GM19455 (cell line): ENCODE data around the gene DEF6.
A peak's percentile ranks its signal among the peaks of the same experiment; 100 is the strongest.
"Not testable (repeated sequence)": the region's sequence is repeated elsewhere in the genome, so short reads cannot be mapped to it uniquely, and the experiment has no call there.

Source experiments
- ATAC-seq: cut with Tn5 transposase; IDR thresholded peaks from one replicate; pipeline ENCODE4 v1.9.1; 2021; ENCODE audit not compliant: unreplicated experiment

DEF6 gene

DNA sequence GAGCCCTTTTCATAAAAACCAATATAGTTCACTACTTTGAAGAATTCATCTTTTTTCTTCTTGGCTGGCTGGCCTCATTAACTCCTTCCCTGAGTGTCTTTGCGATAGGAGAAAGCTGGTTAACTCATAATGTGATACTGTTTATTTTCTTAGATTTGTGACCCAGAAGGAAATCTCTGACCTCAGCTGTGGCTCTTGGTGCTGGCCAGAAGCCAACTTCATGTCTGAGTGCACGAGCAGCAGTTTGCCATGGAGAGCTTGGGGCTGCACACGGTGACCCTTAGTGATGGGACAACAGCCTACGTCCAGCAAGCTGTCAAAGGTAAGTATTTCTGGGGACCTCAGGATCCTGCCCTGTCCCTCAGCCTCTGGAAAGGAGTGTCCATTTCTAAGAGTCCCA, 16.7 kb upstream of the DEF6 start:
- ATAC-seq = no peak

DNA sequence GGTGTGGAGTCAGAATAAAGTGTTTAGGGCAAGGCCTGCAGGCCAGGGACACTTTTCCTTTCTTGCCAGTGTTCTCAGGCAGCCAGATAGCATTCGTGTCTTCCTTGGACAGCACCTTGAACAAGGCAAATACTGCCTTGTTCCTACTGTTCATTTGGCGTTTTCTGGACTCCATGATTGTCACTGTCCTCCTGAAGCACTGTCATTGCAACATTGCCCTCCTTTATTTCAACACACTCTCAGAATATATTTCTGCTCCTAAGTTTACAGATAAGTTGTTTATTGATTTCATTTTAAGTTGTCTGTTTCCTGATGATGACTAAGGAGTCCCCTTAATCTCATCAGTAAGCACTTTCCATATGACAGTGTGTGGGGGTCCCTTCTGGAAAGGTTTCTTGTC, 15.1 kb upstream of the DEF6 start:
- ATAC-seq = no peak

DNA sequence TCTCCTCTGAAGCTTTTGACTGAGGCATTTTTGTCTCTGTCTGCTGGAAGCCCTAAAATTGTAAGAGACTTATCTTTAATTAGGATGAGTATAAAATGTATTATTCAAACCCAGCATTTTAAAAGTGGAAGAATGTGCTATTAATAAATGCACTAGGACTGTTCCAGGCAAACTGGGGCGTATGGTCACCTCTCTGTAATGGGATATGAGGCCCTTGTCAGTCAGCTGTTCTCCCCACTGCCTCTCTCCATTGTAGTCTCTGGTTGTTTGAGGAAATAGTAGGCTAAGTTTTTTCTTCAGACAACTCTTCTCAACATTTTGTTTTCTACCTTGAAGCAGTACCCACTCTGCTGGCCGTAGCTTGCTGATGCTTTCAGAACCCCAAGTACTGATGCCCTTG, 14.3 kb upstream of the DEF6 start:
- ATAC-seq = no peak

DNA sequence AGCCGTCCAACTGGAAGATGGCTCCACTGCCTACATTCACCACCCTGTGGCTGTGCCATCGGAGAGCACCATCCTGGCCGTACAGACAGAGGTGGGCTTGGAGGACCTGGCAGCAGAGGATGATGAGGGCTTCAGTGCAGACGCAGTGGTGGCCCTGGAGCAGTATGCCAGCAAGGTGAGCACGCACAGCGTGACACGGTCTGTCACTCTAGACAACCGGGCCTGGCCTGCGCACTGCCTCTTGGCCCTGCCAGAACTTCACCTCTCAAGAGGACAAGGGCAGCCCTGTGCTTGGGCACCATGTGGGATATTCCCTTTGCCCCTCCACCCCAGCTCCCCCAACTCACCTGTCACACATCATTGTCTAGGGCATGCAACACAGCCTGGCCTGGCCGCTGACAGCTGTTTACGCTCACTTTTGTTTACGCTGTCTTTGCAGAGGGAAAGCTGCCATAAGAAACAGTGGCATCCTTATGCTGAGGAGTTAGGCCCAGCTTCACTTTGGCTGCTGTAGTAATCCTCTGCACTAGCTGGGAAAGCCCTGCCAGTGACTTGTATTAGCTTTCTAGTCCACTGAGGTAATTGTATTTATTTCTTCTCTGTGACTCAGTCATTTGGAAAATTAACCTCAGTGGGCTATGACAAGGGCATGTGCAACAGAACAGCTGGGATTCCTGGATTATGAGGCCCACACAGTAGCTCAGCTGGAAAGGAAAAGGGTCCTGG, 9.8 kb upstream of the DEF6 start:
- ATAC-seq = no peak

DNA sequence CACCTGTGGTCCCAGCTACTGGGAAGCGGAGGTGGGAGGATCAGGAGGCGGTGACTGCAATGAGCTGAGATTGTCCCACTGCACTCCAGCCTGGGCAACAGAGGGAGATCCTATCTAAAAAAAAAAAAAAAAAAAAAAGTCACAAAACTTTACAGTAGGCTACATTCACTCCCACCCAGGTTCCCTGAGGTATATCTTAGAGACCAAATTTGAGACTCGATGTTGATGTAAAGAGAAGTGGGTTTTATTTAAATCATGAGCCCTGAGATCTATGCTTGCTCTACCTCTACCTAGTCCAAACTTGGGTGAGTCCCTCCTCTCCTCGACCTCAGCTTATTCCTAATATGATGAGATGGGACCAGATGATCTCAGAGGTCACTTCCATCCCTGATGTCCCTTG, 8.8 kb upstream of the DEF6 start:
- ATAC-seq = no peak

DNA sequence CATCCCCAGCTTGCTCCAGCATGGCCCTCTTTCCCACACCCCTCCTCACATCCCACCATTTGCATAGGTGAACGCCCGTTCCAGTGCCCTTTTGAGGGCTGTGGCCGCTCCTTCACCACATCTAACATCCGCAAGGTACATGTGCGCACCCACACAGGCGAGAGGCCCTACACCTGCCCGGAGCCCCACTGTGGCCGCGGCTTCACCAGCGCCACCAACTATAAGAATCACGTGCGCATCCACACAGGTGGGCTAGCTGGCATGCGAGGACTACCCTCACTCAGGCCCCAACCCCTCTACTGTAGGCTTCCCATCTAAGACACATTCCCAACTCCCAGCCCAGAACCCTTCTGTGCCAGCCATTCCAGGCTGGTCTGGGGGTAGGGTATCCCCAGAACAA, 6.1 kb upstream of the DEF6 start:
- ATAC-seq = no peak

DNA sequence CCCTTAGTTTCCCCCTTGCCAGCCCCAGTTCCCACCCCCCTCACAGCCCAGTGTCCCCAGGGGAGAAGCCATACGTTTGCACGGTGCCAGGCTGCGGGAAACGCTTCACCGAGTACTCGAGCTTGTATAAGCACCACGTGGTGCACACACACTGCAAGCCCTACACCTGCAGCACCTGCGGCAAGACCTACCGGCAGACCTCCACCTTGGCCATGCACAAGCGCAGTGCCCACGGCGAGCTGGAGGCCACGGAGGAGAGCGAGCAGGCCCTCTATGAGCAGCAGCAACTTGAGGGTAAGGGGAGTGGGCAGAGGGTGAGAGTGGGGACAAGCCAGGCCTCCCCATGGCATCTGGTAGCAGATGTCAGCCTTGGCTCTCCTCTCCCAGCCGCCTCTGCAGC, 5.1 kb upstream of the DEF6 start:
- ATAC-seq = no peak

DNA sequence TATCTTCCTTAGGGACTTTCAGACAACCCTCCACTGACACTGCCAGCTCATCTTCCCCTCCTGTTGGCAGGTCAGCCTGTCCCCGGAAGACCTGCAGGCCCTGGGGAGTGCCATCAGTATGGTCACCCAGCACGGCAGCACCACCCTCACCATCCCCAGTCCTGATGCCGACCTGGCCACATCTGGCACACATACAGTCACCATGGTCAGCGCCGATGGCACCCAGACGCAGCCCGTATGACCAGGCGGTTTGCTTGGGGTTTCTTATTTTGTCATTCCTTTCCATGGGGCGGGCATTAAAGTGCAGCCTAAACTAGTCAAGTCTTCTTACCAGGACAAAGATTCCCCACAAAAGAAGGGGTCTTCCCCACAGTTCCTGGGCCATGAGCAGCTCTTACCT, 3.9 kb upstream of the DEF6 start:
- ATAC-seq = no peak

DNA sequence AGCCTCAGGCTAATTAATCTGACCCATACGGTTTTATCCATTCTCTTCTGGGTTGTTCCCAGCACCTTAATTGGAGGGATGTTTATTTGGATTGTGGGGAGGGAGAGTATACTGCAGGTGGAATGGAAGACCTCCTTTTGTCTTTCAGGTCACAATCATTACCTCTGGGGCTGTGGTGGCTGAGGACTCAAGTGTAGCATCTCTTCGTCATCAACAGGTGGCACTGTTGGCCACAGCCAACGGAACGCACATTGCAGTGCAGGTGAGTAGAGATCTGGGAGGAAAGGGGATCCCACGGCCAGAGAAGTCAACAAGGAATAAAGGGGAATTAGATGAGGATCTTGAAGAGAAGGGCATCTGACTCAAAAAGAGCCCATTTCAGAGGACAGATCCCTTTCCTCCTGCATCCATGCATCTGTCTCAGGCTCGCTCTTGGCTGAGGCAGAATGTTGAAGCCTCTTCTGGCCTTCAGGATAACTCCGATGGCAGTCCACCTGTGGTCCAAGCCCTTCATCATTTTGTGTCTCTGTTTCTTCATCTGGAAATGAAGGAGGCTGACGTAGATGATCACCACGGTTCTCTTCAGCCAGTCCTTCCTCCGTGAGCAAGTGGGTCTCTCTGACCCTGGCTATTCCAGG, 3.2 kb upstream of the DEF6 start:
- ATAC-seq = no peak

DNA sequence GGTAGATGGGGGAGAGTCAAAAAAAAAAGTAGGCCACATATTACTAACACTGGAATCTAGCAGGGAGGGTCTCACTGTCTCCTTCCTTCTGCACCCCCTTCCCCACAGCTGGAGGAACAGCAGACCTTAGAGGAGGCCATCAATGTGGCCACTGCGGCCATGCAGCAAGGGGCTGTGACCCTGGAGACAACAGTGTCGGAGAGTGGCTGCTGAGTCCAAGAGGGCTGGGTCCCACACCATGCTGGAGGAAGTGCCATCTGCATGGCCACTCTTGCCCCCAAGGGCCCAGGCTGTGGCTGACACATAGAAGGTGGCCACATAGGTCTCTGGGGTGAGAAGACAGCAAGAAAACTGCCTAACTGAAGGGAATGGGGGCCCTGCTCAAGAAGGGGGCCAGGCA, 2.6 kb upstream of the DEF6 start:
- ATAC-seq = no peak

DNA sequence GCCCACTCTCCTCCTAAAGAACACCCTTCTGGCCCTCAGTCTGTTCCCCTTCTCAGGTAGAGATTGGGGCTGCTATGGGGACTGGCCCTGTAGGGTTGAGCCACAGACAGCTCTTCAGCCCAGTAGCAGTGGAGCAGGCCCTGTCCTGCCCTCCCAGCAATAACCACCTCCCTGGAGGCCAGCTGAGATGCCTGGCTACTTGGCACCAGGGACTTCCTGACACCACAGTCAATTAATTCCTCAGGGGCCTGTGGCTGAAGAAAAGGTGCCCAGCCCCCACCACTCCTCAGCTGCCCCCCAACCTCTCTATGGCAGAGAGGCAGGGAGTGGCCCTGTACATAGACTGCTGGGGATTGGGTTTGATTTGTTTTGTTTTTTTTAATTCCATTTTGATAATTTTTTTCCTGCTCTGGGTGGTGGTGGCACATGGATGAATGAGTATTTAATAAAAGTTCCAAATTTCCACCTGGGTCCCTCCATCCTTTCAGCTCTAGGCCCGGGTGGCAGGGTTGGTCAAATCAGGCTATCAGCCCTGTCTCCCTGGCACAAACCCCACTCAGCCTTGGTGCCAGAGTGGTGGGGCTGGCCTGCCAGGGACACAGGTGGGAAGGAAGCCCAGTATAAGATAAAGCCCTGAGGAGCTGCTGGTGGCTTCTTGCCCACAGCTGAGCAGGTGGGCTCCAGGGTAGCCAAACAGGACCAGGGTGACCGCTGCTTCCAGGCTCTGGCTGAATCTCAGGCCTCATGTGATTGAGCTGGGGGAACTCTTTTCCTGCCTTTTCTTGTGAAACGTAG, 1.9 kb upstream of the DEF6 start:
- no peak for ATAC-seq

DNA sequence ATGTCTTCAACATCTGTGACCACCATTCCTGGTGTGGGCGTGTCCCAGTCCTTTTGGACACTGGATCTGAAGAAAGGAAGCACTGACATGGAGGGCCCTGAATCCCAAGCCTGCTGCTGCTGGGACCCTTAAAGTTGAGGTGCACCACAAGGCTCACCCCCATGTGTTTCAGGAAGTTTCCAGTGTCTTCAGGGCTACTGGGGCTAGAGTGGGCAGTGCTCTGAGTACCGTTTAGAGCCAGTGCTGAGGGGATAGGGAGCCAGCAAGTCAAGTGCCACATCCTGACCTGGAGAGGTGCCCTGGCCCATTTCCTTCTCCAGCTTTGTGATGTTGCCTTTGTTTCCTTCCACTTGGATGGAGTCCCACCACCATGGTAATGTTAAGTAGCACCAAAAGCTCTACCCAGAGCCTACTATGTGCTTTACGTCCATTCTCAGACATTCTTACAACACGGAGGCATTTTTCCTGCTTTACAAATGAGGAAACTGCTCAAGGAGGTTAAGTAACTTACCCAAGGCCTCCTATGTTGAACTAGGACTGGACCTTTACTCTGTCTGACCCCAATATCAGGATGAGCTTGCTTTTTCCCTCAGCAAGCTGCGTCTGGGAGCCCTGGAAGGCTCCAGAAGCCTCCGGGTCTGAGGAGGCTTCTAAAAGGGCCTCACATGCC, 552 bp upstream of the DEF6 start:
- no peak for ATAC-seq

DNA sequence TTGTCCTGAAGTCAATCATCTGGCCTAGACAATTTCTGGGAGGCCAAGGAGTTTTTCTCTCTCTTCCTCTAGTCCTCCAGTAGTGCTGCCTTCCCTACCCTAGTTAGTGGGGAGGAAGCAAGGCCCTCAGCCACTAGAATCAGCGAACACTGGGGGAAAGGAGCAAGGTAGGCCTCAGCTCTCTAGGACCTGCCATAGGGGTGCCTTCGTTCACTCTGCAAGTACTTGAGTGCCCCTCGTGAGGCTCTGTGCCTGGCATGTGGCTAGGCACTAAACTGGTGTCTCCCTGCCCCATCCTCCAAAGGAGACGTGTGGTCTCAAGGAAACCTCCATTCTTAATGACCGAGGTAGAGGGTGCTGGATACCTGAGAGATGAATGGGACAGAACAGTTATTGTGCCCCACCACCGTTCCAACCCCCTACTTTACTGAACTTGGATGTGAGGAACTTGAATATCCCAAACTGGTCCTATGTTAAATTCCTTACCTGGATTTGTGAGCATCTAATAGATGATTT, 1.1 kb downstream of the DEF6 start:
- ATAC-seq = no peak

DNA sequence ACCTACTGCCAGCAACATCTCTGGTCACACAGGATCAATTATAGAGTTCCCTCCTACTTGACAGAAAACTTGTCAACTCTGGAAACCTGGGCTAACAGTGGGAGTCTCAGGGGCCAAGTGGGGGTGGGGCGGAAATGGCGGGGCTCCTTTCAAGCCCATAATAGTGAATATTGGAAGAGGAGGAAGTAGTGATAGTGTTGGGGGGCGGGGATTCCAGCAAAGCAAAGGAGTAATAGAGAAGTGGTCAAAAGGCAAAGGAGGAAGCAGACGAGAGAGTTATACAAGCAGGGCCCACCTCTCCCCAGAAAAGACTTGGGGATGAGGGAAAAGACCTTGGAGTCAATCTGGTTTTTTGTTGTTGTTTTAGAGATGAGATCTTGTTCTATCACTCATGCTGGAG, 2.1 kb downstream of the DEF6 start:
- ATAC-seq = no peak

DNA sequence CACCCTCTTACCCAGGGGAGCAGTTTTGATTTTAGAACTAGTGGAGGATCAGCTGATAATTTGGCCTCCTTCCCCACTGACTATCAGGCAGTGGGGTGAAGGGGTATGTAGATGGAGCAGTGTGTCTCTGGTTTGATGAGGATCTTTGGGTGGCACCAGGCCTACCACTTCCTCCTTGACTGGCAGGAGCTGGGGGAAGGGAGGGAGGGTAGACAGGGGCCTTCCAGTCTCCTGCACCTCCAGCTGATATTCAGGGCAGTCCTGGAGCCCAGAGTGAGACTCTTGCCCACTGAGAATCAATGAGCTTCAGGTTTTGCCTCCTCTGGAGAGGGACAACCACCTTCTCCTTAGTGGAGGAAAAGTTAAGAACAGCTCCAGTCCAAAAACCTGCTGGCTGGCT, 3.2 kb downstream of the DEF6 start:
- ATAC-seq = no peak

DNA sequence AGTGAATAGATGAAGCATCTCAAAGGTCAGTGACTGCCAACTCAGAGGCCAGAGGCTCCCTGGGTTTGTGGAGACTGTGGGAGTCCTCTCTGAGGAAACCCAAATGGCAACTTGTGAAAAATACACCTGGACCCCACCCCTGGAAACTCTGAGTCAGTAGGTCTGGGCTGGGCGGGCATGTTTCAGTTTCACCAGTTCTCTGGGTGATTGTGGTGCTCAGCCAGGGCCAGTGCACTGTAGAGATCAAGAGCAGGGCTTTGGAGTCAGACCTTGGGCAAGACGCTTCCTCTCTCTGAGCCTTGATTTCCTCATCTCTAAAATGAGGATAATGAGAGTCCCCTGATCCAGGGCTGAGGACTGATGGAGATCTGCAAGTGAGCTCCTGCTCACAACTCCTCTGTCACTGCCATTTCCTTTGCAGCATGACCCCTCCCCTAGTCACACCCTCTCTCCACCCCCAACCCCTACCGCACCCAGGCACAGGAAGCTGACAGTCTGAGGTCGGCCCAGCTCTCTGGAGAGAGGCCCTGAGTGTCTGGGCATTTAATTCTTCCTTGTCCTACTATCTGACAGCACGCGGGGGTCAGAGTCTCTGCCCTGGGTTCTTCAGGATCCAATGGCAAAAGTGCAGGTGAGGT, 5.1 kb downstream of the DEF6 start:
- peak; percentile 65 for ATAC-seq

DNA sequence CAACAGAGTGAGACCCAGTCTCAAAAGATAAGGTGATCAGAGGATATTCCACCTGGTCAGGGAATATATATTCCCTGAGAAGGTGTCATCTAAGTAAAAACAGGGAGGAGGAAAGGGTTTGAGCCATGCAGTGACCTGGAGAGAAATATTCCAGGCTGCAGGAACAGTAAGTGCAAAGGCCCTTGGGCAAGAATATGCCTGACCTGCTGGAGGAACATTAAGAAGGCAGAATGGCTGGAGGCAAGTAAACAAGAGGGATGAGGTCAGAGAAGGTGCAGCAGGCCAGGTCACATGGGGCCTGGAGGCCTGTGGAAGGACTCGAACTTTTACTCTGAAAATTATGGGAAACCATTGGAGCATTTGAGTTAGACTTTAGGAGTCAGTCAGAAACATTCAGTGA, 6.7 kb downstream of the DEF6 start:
- no peak for ATAC-seq

DNA sequence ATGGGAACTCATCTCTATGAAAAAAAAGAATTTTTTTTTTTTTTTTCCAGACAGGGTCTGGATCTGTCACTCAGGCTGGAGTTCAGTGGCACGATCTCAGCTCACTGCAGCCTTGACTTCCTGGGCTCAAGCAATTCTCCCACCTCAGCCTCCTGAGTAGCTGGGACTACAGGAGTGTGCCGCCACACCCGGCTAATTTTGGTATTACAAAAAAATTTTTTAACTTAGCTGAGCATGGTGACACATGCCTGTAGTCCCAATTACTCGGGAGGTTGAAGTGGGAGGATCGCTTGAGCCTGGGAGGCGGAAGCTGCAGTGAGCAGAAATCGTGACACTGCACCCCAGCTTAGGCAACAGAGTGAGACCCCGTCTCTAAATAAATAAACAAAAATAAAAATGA, 7.5 kb downstream of the DEF6 start:
- ATAC-seq = no peak

DNA sequence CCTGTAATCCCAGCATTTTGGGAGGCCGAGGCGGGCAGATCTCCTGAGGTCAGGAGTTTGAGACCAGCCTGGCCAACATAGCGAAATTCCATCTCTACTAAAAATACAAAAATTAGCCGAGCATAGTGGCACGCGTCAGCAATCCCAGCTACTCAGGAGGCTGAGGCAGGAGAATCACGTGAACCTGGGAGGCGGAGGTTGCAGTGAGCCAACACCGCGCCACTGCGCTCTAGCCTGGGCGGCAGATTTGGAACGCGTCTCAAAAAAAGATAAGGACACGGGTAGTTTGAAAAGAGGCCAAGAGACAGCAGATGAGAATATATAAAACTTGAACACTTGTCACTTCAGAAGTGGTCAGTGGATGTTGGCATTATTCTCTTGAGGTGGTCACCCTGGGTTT, 9.5 kb downstream of the DEF6 start:
- ATAC-seq = not testable (repeated sequence)

DNA sequence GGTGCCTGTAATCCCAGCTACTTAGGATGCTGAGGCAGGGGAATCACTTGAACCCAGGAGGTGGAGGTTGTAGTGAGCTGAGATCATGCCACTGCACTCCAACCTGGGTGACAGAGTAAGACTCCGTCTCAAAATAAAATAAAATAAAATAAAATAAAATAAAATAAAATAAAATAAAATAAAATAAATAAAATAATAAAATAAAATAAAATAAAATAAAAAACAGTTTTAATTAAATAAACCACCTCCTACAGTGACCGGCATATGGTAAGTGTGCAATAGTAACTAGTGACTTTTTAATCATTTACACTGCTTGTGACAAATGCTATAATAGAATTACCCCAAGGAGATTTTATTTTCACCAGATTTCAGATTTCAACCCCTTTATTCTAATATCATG, 10.9 kb downstream of the DEF6 start:
- ATAC-seq = not testable (repeated sequence)
